Esophagus squamous epithelium (tissue), 5 donors: Measurements from ENCODE around the gene DCTN1. TPM values are rescaled to one million over a fixed set of nuclear protein-coding genes. Genes with fewer than 3 reads are reported as not detected.
"Not testable (repeated sequence)": the region's sequence is repeated elsewhere in the genome, so short reads cannot be mapped to it uniquely, and the experiment has no call there.

Source experiments
- DNase-seq: peaks from one replicate; lab custom pipeline; 2025; lab: John Stamatoyannopoulos, UW
- H3K27ac ChIP-seq, 4 donors: fragments of 200-600 bp; sonication (generic); one replicate each; pipeline ENCODE4 v1.5.1; 2016 to 2019; ENCODE audit warnings: mild to moderate bottlenecking in 1 of 4
- H3K27me3 ChIP-seq, 4 donors: fragments of 200-600 bp; sonication (generic); 1 replicate in 3 of 4; 2 replicates in 1 of 4; pipeline versions ENCODE4 v1.5.1 to v1.6.0; 2017 to 2021; ENCODE audit warnings: antibody characterized with exemption in 1 of 4
- H3K36me3 ChIP-seq, 3 donors: fragments of 200-600 bp; sonication (generic); one replicate each; pipeline ENCODE4 v1.5.1; 2016 to 2019
- H3K4me1 ChIP-seq, 3 donors: fragments of 200-600 bp; sonication (generic); one replicate each; pipeline ENCODE4 v1.5.1; 2017 to 2019
- H3K4me3 ChIP-seq, 4 donors: fragments of 200-600 bp; sonication (generic); 1 replicate in 3 of 4; 2 replicates in 1 of 4; pipeline ENCODE4 v1.5.1; 2016 to 2019; ENCODE audit warnings: mild to moderate bottlenecking in 2 of 4, moderate library complexity in 1 of 4
- H3K9me3 ChIP-seq, 3 donors: fragments of 200-600 bp; sonication (generic); one replicate each; pipeline ENCODE4 v1.5.1; 2016 to 2019
- POLR2A ChIP-seq, 4 donors: fragments of 450-650 bp; IDR thresholded peaks; one replicate each; pipeline ENCODE4 v1.6.1; 2017; ENCODE audit warnings: antibody characterized with exemption in 4 of 4, mild to moderate bottlenecking in 4 of 4, moderate library complexity in 3 of 4
- WGBS, 2 donors: methylation state at CpG; one replicate each; pipeline ENCODE4 v1.1.5; 2018; 5-methylcytosine and 5-hydroxymethylcytosine counted together
- intact Hi-C: fragments of 100-400 bp; cut with DNase I; formaldehyde crosslinking; loops from one replicate; pipeline ENCODE4 v1.15.0; 2022
- total RNA-seq, 4 donors: library from RNA; depleted of rRNA; stranded (reverse); fragments of >200 nt; gene quantifications; one replicate each; pipeline ENCODE4 v1.1.0, GENCODE V29; 2016
- TF ChIP-seq, protein P1 (sequence below), 6 experiments: fragments of 450-650 bp in 4 of 6; fragments of 200-600 bp in 2 of 6; sonication (generic) in 2 of 6; IDR thresholded peaks; one replicate each; pipeline ENCODE4 v1.5.1; 2016 to 2019; ENCODE audit warnings: antibody characterized with exemption in 6 of 6, mild to moderate bottlenecking in 4 of 6, moderate library complexity in 4 of 6
- donor health status: DM: yes; HTN: yes; CAD: no.

DCTN1 gene
- total RNA-seq, 4 donors from 2014 or later: 67.1 to 80.1 (median 75.0) TPM

DNA sequence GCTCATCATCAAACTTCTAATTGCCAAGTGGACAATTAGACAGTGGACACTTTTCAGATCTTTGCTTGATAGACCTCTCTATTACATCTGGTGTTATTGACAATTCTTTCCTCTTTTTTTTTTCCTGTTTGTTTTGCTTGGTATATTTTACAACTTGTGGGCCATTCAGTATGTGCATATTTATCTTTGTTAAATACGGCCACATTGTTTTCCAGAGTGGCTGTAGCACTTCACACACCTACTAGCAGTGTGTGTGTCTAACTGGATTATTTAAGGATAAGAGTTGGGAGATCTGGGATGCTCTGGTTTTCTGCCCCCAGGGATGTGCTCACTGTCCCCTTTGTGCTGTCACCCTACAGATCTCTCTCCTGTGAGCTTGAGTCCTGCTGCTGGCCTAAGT lies 32.8 kb downstream of the DCTN1 start:
- 90 to 100% methylated on average over 1 of the region's 1 CpG for whole genome bisulfite sequencing, 2 donors
- Histone ChIP-seq H3K27me3 (no peaks in the 10 kb centered on the region), H3K27ac (no peak overlapping the region), H3K4me3 (no peak overlapping the region), H3K36me3 (no peaks in the 10 kb centered on the region), H3K4me1 (no peaks in the 10 kb centered on the region), H3K9me3 (no peaks in the 10 kb centered on the region)
- intact Hi-C loops: no loop called here
- TF ChIP-seq POLR2A (IDR thresholded peaks at IDR 0.05): no peak
- TF ChIP-seq, protein P1, sequence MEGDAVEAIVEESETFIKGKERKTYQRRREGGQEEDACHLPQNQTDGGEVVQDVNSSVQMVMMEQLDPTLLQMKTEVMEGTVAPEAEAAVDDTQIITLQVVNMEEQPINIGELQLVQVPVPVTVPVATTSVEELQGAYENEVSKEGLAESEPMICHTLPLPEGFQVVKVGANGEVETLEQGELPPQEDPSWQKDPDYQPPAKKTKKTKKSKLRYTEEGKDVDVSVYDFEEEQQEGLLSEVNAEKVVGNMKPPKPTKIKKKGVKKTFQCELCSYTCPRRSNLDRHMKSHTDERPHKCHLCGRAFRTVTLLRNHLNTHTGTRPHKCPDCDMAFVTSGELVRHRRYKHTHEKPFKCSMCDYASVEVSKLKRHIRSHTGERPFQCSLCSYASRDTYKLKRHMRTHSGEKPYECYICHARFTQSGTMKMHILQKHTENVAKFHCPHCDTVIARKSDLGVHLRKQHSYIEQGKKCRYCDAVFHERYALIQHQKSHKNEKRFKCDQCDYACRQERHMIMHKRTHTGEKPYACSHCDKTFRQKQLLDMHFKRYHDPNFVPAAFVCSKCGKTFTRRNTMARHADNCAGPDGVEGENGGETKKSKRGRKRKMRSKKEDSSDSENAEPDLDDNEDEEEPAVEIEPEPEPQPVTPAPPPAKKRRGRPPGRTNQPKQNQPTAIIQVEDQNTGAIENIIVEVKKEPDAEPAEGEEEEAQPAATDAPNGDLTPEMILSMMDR (IDR thresholded peaks at IDR 0.05): no peak
- DNase-seq: no peak

DNA sequence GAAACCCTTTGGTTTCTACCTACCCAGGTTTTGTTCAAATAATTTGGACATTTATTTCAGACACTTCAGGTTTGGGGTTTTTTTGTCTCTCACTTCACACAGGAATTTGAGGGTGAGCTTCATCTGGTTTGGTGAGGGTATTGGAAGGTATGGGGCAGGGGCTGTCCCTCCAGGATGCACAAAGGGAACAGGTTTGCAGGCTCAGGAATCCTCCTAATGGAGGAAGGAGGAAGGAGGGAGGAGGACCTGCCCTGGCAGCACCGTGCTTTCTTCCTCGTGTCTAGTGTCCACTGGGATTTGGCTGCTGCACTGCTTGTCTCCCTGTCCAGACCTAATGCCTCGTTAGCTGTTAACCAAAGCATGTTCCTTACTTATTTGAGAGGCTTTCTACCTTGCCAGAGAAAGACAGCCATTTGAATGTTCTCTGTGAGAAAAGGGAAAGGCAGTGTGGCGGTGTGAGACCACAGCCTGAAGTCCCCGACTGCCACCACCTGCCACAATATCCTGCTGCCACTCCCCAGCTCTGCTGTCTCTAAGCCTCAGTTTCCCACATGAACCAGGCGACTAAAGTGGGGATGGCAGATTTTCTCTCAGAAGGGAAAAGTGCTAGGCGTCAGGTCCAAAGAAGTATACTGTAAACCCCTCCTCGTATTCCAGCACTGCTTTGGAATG lies 34.7 kb downstream of the DCTN1 start:
- Histone ChIP-seq H3K36me3 (no peaks in the 10 kb centered on the region), H3K4me1 (no peaks in the 10 kb centered on the region), H3K27ac (no peak overlapping the region), H3K9me3 (no peaks in the 10 kb centered on the region), H3K4me3 (no peak overlapping the region), H3K27me3 (no peaks in the 10 kb centered on the region)
- no peak for TF ChIP-seq POLR2A (IDR thresholded peaks at IDR 0.05)
- TF ChIP-seq, protein P1 (IDR thresholded peaks at IDR 0.05): no peak
- WGBS, 2 donors: 67 to 83% methylated on average over 6 to 8 of the region's 8 CpGs
- intact Hi-C loops: no loop called here
- DNase-seq: no peak

DNA sequence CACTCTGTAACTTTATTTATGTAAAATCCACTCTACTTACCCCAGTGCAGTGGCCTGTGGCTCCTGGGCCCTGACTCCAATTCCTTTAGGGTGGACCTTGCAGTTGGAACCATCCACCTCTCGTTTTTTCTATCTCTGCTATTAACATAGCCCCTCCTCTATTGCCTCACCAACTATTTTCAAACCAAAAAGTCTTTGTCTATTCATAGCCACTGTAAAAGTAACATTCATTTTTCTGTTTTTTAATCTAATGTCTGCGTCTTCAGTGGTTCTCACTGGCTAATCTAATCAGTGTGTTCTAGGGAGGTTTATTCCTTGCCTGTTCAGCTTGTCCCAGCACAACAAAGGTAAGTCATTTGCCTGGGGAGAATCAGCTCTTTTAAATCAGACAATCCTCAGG lies 36.8 kb downstream of the DCTN1 start, which contains the start of gene SLC4A5:
TSS of gene SLC4A5 (minus strand) at position 101 of the 400 bp plus-strand sequence. CDS start 28,393 bp downstream, outside the sequence.
- Histone ChIP-seq H3K9me3 (no peaks in the 10 kb centered on the region), H3K36me3 (no peaks in the 10 kb centered on the region), H3K27me3 (no peaks in the 10 kb centered on the region), H3K4me3 (no peak within 1 kb of the TSS), H3K4me1 (no peaks in the 10 kb centered on the region), H3K27ac (no peak within 1 kb of the TSS)
- DNase-seq: no peak
- intact Hi-C loops: no loop called here
- WGBS, 2 donors: 64 to 69% methylated on average over 2 of the region's 2 CpGs
- TF ChIP-seq, protein P1 (IDR thresholded peaks at IDR 0.05): no peak
- TF ChIP-seq POLR2A (IDR thresholded peaks at IDR 0.05): no peak

DNA sequence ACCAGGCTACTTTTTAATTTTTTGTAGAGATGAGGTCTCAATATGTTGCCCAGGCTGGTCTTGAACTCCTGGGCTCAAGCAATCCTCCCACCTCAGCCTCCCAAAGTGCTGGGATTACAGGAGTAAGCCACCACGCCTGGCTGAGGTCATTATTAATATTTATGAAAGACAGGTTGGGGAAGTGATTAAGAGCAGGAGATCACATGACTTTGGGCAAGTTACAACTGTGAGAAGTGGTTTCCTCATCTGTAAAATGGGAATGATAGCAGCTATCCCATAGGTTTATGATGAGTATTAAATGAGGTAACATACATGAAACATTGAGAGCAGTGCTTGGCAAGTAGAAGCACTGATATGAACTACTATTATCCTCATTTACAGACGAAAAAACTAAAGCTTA lies 43.9 kb downstream of the DCTN1 start:
- H3K4me3 ChIP-seq, intact Hi-C loops, H3K4me1 ChIP-seq, H3K27me3 ChIP-seq, H3K9me3 ChIP-seq, H3K27ac ChIP-seq, DNase-seq: not testable (repeated sequence)
- WGBS, 2 donors: 57 to 67% methylated on average over 2 of the region's 2 CpGs
- peaks cover 0 to 14% (median 0%) of the 10 kb centered on the region in 3 donors for H3K36me3 ChIP-seq

DNA sequence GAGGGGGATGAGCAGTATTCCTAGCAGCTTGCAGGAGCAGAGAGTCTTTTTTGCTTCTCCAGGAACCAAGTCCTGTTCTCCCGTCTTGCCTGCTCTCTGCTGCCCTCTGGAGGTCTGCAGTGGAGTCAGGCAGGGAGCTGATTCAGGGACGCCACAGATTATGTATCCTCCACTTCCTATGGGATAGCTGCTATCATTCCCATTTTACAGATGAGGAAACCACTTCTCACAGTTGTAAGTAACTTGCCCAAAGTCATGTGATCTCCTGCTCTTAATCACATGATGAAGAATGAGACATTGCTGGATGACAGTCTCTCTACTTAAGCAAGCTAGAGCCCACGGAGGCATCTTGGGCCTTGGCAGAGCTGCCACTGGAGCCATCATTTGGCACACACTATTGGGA lies 45.2 kb downstream of the DCTN1 start:
- Histone ChIP-seq H3K36me3 (peaks cover 0 to 25% (median 0%) of the 10 kb centered on the region in 3 donors), H3K4me3 (no peak overlapping the region), H3K9me3 (no peaks in the 10 kb centered on the region), H3K27me3 (no peaks in the 10 kb centered on the region), H3K4me1 (no peaks in the 10 kb centered on the region), H3K27ac (no peak overlapping the region)
- WGBS, 2 donors: 29 to 33% methylated on average over 3 of the region's 3 CpGs
- intact Hi-C loops: no loop called here
- DNase-seq: peak; percentile 2
- TF ChIP-seq, protein P1 (IDR thresholded peaks at IDR 0.05): peak; percentile 61 to 90 (median 82)
- no peak for TF ChIP-seq POLR2A (IDR thresholded peaks at IDR 0.05)
